Gastroesophageal sphincter (tissue), 4 donors: Measurements from ENCODE around the gene CDK14. TPM values are rescaled to one million over a fixed set of nuclear protein-coding genes. Genes with fewer than 3 reads are reported as not detected.

Experiments
- ATAC-seq: fragments of 150-250 bp; one replicate; pipeline ENCODE4 v1.9.1; 2016; ENCODE audit warnings: mild to moderate bottlenecking, moderate library complexity
- H3K27ac ChIP-seq, 4 donors: fragments of 200-600 bp; sonication (generic) in 3 of 4; 1 replicate in 3 of 4; 2 replicates in 1 of 4; pipeline ENCODE4 v1.5.1; 2016 to 2019
- H3K27me3 ChIP-seq: fragments of 200-600 bp; sonication (generic); one replicate; pipeline ENCODE4 v1.5.1; 2019
- H3K36me3 ChIP-seq, 2 donors: fragments of 200-600 bp; sonication (generic); one replicate each; pipeline ENCODE4 v1.5.1; 2019; ENCODE audit warnings: control low read depth in 1 of 2
- H3K4me1 ChIP-seq, 3 donors: fragments of 200-600 bp; sonication (generic); 1 replicate in 2 of 3; 2 replicates in 1 of 3; pipeline ENCODE4 v1.5.1; 2016 to 2019; ENCODE audit warnings: control low read depth in 2 of 3
- H3K4me3 ChIP-seq, 2 donors: fragments of 200-600 bp; sonication (generic); one replicate each; pipeline ENCODE4 v1.5.1; 2019; ENCODE audit warnings: mild to moderate bottlenecking in 1 of 2, moderate library complexity in 1 of 2
- H3K9me3 ChIP-seq, 3 donors: fragments of 200-600 bp; sonication (generic); one replicate each; pipeline ENCODE4 v1.5.1; 2017 to 2019; ENCODE audit warnings: control low read depth in 2 of 3
- EP300 ChIP-seq: sonication (generic); formaldehyde crosslinking; IDR thresholded peaks from one replicate; pipeline ENCODE4 v1.6.1; 2017; ENCODE audit warnings: antibody characterized with exemption, mild to moderate bottlenecking
- POLR2A ChIP-seq, 2 donors: fragments of 450-650 bp; IDR thresholded peaks; one replicate each; pipeline ENCODE4 v1.6.1; 2017; ENCODE audit warnings: antibody characterized with exemption in 2 of 2, mild to moderate bottlenecking in 2 of 2, moderate library complexity in 1 of 2
- POLR2AphosphoS5 ChIP-seq: sonication (generic); formaldehyde crosslinking; IDR thresholded peaks from one replicate; pipeline ENCODE4 v1.6.1; 2017; ENCODE audit warnings: antibody characterized with exemption
- WGBS, 2 donors: methylation state at CpG; one replicate each; pipeline ENCODE4 v1.1.5; 2018; ENCODE audit warnings: low coverage in 1 of 2; 5-methylcytosine and 5-hydroxymethylcytosine counted together
- total RNA-seq, 4 donors: library from RNA; depleted of rRNA; stranded (reverse); fragments of >200 nt; gene quantifications; one replicate each; pipeline ENCODE4 v1.1.0, GENCODE V29; 2016
- TF ChIP-seq, protein P1 (sequence below), 4 experiments: fragments of 200-600 bp in 2 of 4; fragments of 450-650 bp in 2 of 4; sonication (generic) in 1 of 4; IDR thresholded peaks; one replicate each; pipeline ENCODE4 v1.5.1; 2017 to 2019; ENCODE audit warnings: antibody characterized with exemption in 4 of 4, mild to moderate bottlenecking in 2 of 4, moderate library complexity in 2 of 4

CDK14 gene
- total RNA-seq, 4 donors from 2014 or later, result 14.8 to 28.7 (median 18.4) TPM

- H3K9me3 ChIP-seq, result peaks cover 0 to 7% (median 0%) of the 10 kb centered on the region in 3 donors
- TF ChIP-seq, protein P1, sequence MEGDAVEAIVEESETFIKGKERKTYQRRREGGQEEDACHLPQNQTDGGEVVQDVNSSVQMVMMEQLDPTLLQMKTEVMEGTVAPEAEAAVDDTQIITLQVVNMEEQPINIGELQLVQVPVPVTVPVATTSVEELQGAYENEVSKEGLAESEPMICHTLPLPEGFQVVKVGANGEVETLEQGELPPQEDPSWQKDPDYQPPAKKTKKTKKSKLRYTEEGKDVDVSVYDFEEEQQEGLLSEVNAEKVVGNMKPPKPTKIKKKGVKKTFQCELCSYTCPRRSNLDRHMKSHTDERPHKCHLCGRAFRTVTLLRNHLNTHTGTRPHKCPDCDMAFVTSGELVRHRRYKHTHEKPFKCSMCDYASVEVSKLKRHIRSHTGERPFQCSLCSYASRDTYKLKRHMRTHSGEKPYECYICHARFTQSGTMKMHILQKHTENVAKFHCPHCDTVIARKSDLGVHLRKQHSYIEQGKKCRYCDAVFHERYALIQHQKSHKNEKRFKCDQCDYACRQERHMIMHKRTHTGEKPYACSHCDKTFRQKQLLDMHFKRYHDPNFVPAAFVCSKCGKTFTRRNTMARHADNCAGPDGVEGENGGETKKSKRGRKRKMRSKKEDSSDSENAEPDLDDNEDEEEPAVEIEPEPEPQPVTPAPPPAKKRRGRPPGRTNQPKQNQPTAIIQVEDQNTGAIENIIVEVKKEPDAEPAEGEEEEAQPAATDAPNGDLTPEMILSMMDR (IDR thresholded peaks at IDR 0.05), result no peak
- TF ChIP-seq EP300 (no peak), POLR2A (IDR thresholded peaks at IDR 0.05) (no peak), POLR2AphosphoS5 (no peak)
- H3K36me3 ChIP-seq, result no peaks in the 10 kb centered on the region
- H3K27ac ChIP-seq, result no peak overlapping the region
- no peaks in the 10 kb centered on the region for H3K27me3 ChIP-seq
- ATAC-seq, result no peak
- no peaks in the 10 kb centered on the region for H3K4me1 ChIP-seq
- no peak overlapping the region for H3K4me3 ChIP-seq
- 53 to 63% methylated on average over 5 of the region's 5 CpGs for WGBS, 2 donors
Measured at GRCh38 chr7:91182819-91183764, 587.0 kb downstream of the CDK14 start.

DNA sequence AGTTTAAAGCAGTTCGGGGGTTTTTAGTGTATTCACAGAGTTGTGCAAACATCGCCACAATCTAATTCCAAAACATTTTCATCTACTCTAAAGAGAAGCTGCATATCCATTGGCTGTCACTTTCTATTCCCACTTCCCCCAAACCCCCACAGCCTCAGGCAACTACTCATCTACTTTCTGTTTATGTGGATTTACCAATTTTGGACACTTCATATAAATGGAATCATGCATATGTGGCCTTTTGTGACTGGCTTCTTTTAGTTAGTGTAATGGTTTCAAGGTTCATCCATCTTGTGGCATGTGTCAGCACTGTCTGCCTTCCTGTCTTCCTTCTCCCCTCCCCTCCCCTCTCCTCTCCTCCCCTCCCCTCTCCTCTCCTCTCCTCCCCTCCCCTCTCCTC lies 589.6 kb downstream of the CDK14 start:
- Histone ChIP-seq H3K27me3 (no peaks in the 10 kb centered on the region), H3K36me3 (no peaks in the 10 kb centered on the region), H3K9me3 (peaks cover 0 to 5% (median 0%) of the 10 kb centered on the region in 3 donors), H3K27ac (no peak overlapping the region), H3K4me1 (no peaks in the 10 kb centered on the region), H3K4me3 (no peak overlapping the region)
- no peak for TF ChIP-seq EP300
- TF ChIP-seq POLR2AphosphoS5, result no peak
- no peak for TF ChIP-seq POLR2A (IDR thresholded peaks at IDR 0.05)
- TF ChIP-seq, protein P1 (IDR thresholded peaks at IDR 0.05), result no peak
- ATAC-seq, result no peak
- WGBS, 2 donors, result 96 to 100% methylated on average over 2 of the region's 2 CpGs

- no peak for TF ChIP-seq POLR2A (IDR thresholded peaks at IDR 0.05)
- no peak for TF ChIP-seq POLR2AphosphoS5
- TF ChIP-seq EP300, result no peak
- TF ChIP-seq, protein P1 (IDR thresholded peaks at IDR 0.05), result no peak
- WGBS, 2 donors, result 57 to 78% methylated on average over 2 of the region's 2 CpGs
Measured at GRCh38 chr7:91187061-91187460, 590.9 kb downstream of the CDK14 start.

GRCh38 chr7:91191771-91192170 lies 595.6 kb downstream of the CDK14 start:
- H3K4me3 ChIP-seq, result no peak overlapping the region
- TF ChIP-seq POLR2AphosphoS5, result no peak
- H3K27me3 ChIP-seq, result no peaks in the 10 kb centered on the region
- no peaks in the 10 kb centered on the region for H3K9me3 ChIP-seq
- no peak for ATAC-seq
- H3K36me3 ChIP-seq, result no peaks in the 10 kb centered on the region
- H3K27ac ChIP-seq, result no peak overlapping the region
- 84 to 100% methylated on average over 2 to 3 of the region's 3 CpGs for WGBS, 2 donors
- H3K4me1 ChIP-seq, result no peaks in the 10 kb centered on the region

More at GRCh38 chr7:91187061-91187460, 590.9 kb downstream of the CDK14 start:
- Histone ChIP-seq H3K4me3 (no peak overlapping the region), H3K9me3 (no peaks in the 10 kb centered on the region), H3K4me1 (no peaks in the 10 kb centered on the region), H3K36me3 (no peaks in the 10 kb centered on the region), H3K27me3 (no peaks in the 10 kb centered on the region), H3K27ac (no peak overlapping the region)
- ATAC-seq, result no peak

GRCh38 chr7:91193141-91193540 lies 597.0 kb downstream of the CDK14 start:
- H3K27ac ChIP-seq, result no peak overlapping the region
- H3K9me3 ChIP-seq, result no peaks in the 10 kb centered on the region
- WGBS, 2 donors, result 75 to 86% methylated on average over 1 of the region's 1 CpG
- H3K27me3 ChIP-seq, result no peaks in the 10 kb centered on the region
- no peak for ATAC-seq
- no peaks in the 10 kb centered on the region for H3K36me3 ChIP-seq
- no peaks in the 10 kb centered on the region for H3K4me1 ChIP-seq
- TF ChIP-seq POLR2AphosphoS5 (no peak), EP300 (no peak), POLR2A (IDR thresholded peaks at IDR 0.05) (no peak)
- TF ChIP-seq, protein P1 (IDR thresholded peaks at IDR 0.05), result no peak
- H3K4me3 ChIP-seq, result no peak overlapping the region
